Endothelial cell of umbilical vein (primary cell): Measurements from ENCODE around the gene CUL3. TPM values are rescaled to one million over a fixed set of nuclear protein-coding genes. Genes with fewer than 3 reads are reported as not detected.

ENCODE experiments used
- BruUV-seq: library from RNA; stranded (reverse); fragments of 400-500 nt; replicated peaks from 2 replicates; lab custom pipeline; 2021; lab: Mats Ljungman, UMichigan
- CTCF ChIA-PET: fragments of 300-600, 350-600 bp; sonication (Branson Sonifier 250); formaldehyde crosslinking; loops from one replicate; lab custom pipeline; 2021; ENCODE audit warnings: antibody characterized with exemption, inconsistent platforms; lab: Charles Lee
- POLR2A ChIA-PET: fragments of 300-600, 350-600 bp; sonication (Branson Sonifier 250); formaldehyde crosslinking; loops from one replicate; lab custom pipeline; 2021; ENCODE audit warnings: antibody characterized with exemption, inconsistent platforms; lab: Charles Lee
- DNase-seq: peaks from one replicate; pipeline ENCODE4 v3.0.0-alpha.2; 2011; ENCODE audit warnings: low read depth, low spot score
- FAIRE-seq: peaks from 2 replicates; lab custom pipeline; 2011; peaks lifted over from hg19 to GRCh38; lab: Jason Lieb, UNC
- H2AFZ ChIP-seq: 2 replicates; pipeline ENCODE4 v1.6.0; 2012; ENCODE audit warnings: low read depth, low read length, control low read depth, inconsistent platforms
- H3K27ac ChIP-seq: 2 replicates; pipeline ENCODE4 v1.5.1; 2011; ENCODE audit warnings: low read depth, mild to moderate bottlenecking, control low read depth, low read length, moderate library complexity; ENCODE audit not compliant: insufficient read depth
- H3K27me3 ChIP-seq, 2 experiments: 2 replicates each; pipeline versions ENCODE4 v1.6.0 to v1.6.1; 2011; ENCODE audit warnings: low read length in 2 of 2, mixed read lengths in 1 of 2; ENCODE audit not compliant: control insufficient read depth in 2 of 2, insufficient read depth in 2 of 2
- H3K36me3 ChIP-seq, 2 experiments: 2 replicates in 1 of 2; 3 replicates in 1 of 2; pipeline ENCODE4 v1.5.1; 2011; ENCODE audit warnings: low read length in 2 of 2, mild to moderate bottlenecking in 1 of 2, moderate library complexity in 1 of 2; ENCODE audit not compliant: control insufficient read depth in 2 of 2, insufficient read depth in 2 of 2; ENCODE audit errors: extremely low read depth in 1 of 2
- H3K4me1 ChIP-seq: 3 replicates; pipeline ENCODE4 v1.5.1; 2011; ENCODE audit warnings: mild to moderate bottlenecking, low read length; ENCODE audit not compliant: control insufficient read depth, insufficient read depth; ENCODE audit errors: extremely low read depth
- H3K4me2 ChIP-seq: 2 replicates; pipeline ENCODE4 v1.6.1; 2011; ENCODE audit warnings: low read length, control low read depth, mixed read lengths; ENCODE audit not compliant: insufficient read depth
- H3K4me3 ChIP-seq, 3 experiments: fragments of 200-600 bp in 1 of 3; sonication (generic), shearing (Covaris generic) in 1 of 3; replicated peaks in 1 of 3; 2 replicates each; pipeline ENCODE4 v1.5.1; 2011 to 2016; ENCODE audit warnings: control low read depth in 3 of 3, low read length in 3 of 3, mild to moderate bottlenecking in 2 of 3, inconsistent platforms in 1 of 3, low read depth in 1 of 3, moderate library complexity in 1 of 3; ENCODE audit not compliant: insufficient read depth in 1 of 3
- H3K79me2 ChIP-seq: 2 replicates; pipeline ENCODE4 v1.6.0; 2012; ENCODE audit warnings: low read length, inconsistent platforms; ENCODE audit not compliant: control insufficient read depth, insufficient read depth
- H3K9ac ChIP-seq: replicated peaks from 2 replicates; pipeline ENCODE3; 2011; ENCODE audit warnings: low read length, control low read depth; ENCODE audit not compliant: insufficient read depth; ENCODE audit errors: extremely low read depth
- H3K9me1 ChIP-seq: replicated peaks from 3 replicates; pipeline ENCODE4 v1.6.0; 2011; ENCODE audit warnings: mild to moderate bottlenecking, low read length; ENCODE audit not compliant: control insufficient read depth, insufficient read depth; ENCODE audit errors: extremely low read depth
- H3K9me3 ChIP-seq: replicated peaks from 2 replicates; pipeline ENCODE4 v1.5.1; 2012; ENCODE audit warnings: low read length, inconsistent platforms; ENCODE audit not compliant: control insufficient read depth, insufficient read depth
- H4K20me1 ChIP-seq: replicated peaks from 2 replicates; pipeline ENCODE3; 2011; ENCODE audit warnings: mild to moderate bottlenecking, low read length; ENCODE audit not compliant: control insufficient read depth, insufficient read depth; ENCODE audit errors: extremely low read depth
- EZH2 ChIP-seq: IDR thresholded peaks from 2 replicates; pipeline ENCODE4 v1.6.1; 2012; ENCODE audit warnings: borderline replicate concordance, low read depth, mild to moderate bottlenecking, moderate library complexity, low read length, inconsistent platforms; ENCODE audit not compliant: severe bottlenecking
- GATA2 ChIP-seq: IDR thresholded peaks from 2 replicates; pipeline ENCODE4 v1.7.0; 2011; ENCODE audit warnings: low read depth, mild to moderate bottlenecking, moderate library complexity, mixed read lengths, low read length; ENCODE audit not compliant: insufficient read length, insufficient read depth
- JUN ChIP-seq: IDR thresholded peaks from 2 replicates; pipeline ENCODE4 v1.6.1; 2011; ENCODE audit warnings: borderline replicate concordance, low read depth; ENCODE audit not compliant: insufficient read length, insufficient read depth
- MYC ChIP-seq: IDR thresholded peaks from one replicate; pipeline ENCODE4 v1.6.1; 2011; ENCODE audit warnings: mild to moderate bottlenecking, low read depth, low read length
- POLR2A ChIP-seq: IDR thresholded peaks from 2 replicates; pipeline ENCODE4 v1.6.1; 2012; ENCODE audit warnings: low read depth, mild to moderate bottlenecking, control low read depth, low read length
- dilution Hi-C: fragments of 300-500 bp; cut with MboI; formaldehyde crosslinking; loops from one replicate; pipeline ENCODE4 v1.15.0; 2019; ENCODE audit warnings: low sequenced_read_pairs; ENCODE audit not compliant: extremely low pct_ligation_motif_present
- intact Hi-C: fragments of 100-400 bp; cut with micrococcal nuclease; formaldehyde crosslinking; loops from one replicate; pipeline ENCODE4 v1.10.0; 2022
- polyA plus RNA-seq, 4 experiments: library from polyadenylated mRNA; depleted of rRNA in 3 of 4; stranded (reverse) in 3 of 4; unstranded in 1 of 4; fragments of >200 nt; gene quantifications; 2 replicates each; pipeline versions ENCODE4 v1.2.1 to v1.2.3, GENCODE V29; 2011 to 2012; ENCODE audit warnings: missing spikeins in 1 of 4
- total RNA-seq: library from RNA; stranded (reverse); gene quantifications from 2 replicates; pipeline ENCODE4 v1.2.3, GENCODE V29; 2021
- TF ChIP-seq, protein P1 (sequence below): IDR thresholded peaks from 2 replicates; pipeline ENCODE4 v1.6.1; 2011; ENCODE audit not compliant: insufficient read depth, insufficient read length
- TF ChIP-seq, protein P2 (sequence below), 2 donors: IDR thresholded peaks; 1 replicate in 1 of 2; 2 replicates in 1 of 2; pipeline ENCODE4 v1.5.1; 2011; ENCODE audit warnings: low read length in 2 of 2, mild to moderate bottlenecking in 2 of 2, moderate library complexity in 2 of 2, control low read depth in 1 of 2, inconsistent platforms in 1 of 2, low read depth in 1 of 2; ENCODE audit not compliant: insufficient read depth in 1 of 2; ENCODE audit errors: extremely low read depth in 1 of 2

CUL3 gene
- total and polyA plus RNA-seq, 2 donors (not counting 3 experiments of a cell fraction or from before 2014, with no cell fraction given), result 22.7 to 82.3 TPM

DNA sequence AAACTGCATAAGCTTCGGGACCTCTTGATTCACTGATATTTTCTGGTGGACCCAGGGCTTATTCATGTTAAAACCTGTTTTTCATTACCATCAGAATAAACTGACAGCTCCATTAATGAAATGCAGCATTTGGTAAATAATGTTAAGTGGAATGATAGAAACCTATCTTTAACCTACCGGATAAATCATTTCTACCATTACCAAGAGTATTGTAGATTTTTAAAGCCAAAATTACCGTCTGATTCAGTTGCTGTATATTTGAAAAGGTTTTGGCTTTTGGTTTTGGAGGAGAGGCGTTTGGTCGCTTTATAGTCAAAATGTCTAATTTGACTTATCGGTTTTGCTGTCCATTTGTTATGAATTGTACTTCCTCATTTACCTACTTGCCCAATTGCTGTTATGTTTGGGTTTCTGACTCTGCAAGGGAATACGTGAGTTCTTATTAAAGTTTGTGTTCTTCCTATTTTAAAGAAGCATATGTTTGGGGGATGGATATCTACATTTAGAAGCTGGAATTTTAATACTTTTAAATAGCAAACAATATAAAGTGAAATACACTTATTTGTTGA is 1.0 kb upstream of the CUL3 start:
- no peak for FAIRE-seq
- H3K9me3 ChIP-seq, result no peaks in the 10 kb centered on the region
- peak overlapping the region; percentile 22 for H3K9ac ChIP-seq
- dilution Hi-C loops, result no loop called here
- H3K27ac ChIP-seq, result no peak overlapping the region
- intact Hi-C loops, result loop anchor here (5.0 to 10.0 kb wide), 2 partner anchors 229 to 441 kb away; no protein-coding TSS in a partner anchor
- no peaks in the 10 kb centered on the region for H3K9me1 ChIP-seq
- TF ChIP-seq MYC (no peak), GATA2 (no peak), EZH2 (peak; percentile 50), JUN (no peak)
- TF ChIP-seq, protein P1, sequence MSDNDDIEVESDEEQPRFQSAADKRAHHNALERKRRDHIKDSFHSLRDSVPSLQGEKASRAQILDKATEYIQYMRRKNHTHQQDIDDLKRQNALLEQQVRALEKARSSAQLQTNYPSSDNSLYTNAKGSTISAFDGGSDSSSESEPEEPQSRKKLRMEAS, result no peak
- H3K79me2 ChIP-seq, result peaks cover 37% of the 10 kb centered on the region
- DNase-seq, result no peak
- peak overlapping the region; percentile 60 for H2AFZ ChIP-seq
- no peaks in the 10 kb centered on the region for H3K36me3 ChIP-seq
- no peaks in the 10 kb centered on the region for H3K27me3 ChIP-seq
- POLR2A ChIA-PET, result interaction anchor here (0.7 to 1.4 kb wide), 4 partner anchors 143 to 1771 kb away, joined by 3 to 6 read pairs (median 4); partner anchors contain the start of gene FAM124B
- H3K4me2 ChIP-seq, result peak overlapping the region; percentile 94
- H3K4me3 ChIP-seq, result peak overlapping the region; percentile 13 to 49 (median 40)
- CTCF ChIA-PET, result interaction anchor here (0.6 to 2.3 kb wide), 9 partner anchors 15 to 423 kb away, joined by 3 to 10 read pairs (median 3); partner anchors contain the start of gene FAM124B
- no TSS peak for BruUV-seq
- peaks cover 6% of the 10 kb centered on the region for H4K20me1 ChIP-seq
- peaks cover 18% of the 10 kb centered on the region for H3K4me1 ChIP-seq

DNA sequence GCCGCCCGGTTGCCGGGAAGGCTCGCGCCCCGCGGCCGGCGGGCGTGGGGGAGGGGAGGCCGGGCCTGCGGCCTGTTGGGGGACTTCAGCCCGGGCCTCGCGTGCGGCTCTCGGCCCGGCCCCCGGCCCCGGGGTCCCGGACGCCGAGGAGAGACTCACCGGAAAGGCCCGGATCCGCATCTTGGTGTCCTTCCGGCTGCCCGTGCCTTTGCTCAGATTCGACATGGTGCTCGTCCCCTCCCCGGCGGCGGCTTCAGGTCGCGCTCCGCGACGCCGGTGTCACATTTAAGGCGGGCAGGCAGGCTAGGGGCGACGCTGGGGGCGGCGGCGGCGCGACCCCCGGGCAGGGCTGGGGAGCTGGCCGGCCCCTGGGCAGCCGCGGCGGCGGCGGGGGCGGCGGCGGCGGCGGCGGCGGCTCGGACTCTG is 365 bp downstream of the CUL3 start:
- Histone ChIP-seq H3K79me2 (peaks cover 52% of the 10 kb centered on the region), H3K9ac (peak overlapping the region; percentile 77), H3K4me1 (peaks cover 22% of the 10 kb centered on the region), H3K27ac (peak overlapping the region; percentile 74), H3K9me3 (no peaks in the 10 kb centered on the region), H3K4me3 (peak overlapping the region; percentile 60 to 69 (median 64)), H3K27me3 (no peaks in the 10 kb centered on the region), H4K20me1 (peaks cover 11% of the 10 kb centered on the region), H3K4me2 (no peak overlapping the region), H3K9me1 (no peaks in the 10 kb centered on the region), H3K36me3 (peaks cover 0 to 2% of the 10 kb centered on the region in 2 experiments), H2AFZ (peak overlapping the region; percentile 75)
- no TSS peak for BruUV-seq
- DNase-seq, result peak; percentile 16
- POLR2A ChIA-PET, result interaction anchor here (1.4 kb wide), 1 partner anchor 184 kb away, joined by 6 read pairs; the partner anchor contains the start of gene FAM124B
- CTCF ChIA-PET, result interaction anchor here (0.9 to 2.3 kb wide), 5 partner anchors 14 to 227 kb away, joined by 3 to 5 read pairs (median 3); partner anchors contain the start of gene FAM124B
- intact Hi-C loops (loop anchor here (1.0 to 10.0 kb wide), 9 partner anchors 66 to 440 kb away; partner anchors contain the start of gene FAM124B), dilution Hi-C loops (no loop called here)
- FAIRE-seq, result no peak
- TF ChIP-seq, protein P2, sequence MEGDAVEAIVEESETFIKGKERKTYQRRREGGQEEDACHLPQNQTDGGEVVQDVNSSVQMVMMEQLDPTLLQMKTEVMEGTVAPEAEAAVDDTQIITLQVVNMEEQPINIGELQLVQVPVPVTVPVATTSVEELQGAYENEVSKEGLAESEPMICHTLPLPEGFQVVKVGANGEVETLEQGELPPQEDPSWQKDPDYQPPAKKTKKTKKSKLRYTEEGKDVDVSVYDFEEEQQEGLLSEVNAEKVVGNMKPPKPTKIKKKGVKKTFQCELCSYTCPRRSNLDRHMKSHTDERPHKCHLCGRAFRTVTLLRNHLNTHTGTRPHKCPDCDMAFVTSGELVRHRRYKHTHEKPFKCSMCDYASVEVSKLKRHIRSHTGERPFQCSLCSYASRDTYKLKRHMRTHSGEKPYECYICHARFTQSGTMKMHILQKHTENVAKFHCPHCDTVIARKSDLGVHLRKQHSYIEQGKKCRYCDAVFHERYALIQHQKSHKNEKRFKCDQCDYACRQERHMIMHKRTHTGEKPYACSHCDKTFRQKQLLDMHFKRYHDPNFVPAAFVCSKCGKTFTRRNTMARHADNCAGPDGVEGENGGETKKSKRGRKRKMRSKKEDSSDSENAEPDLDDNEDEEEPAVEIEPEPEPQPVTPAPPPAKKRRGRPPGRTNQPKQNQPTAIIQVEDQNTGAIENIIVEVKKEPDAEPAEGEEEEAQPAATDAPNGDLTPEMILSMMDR (IDR thresholded peaks at IDR 0.05; ENCODE audit: extremely low read depth in 1 of 2, insufficient read depth in 1 of 2, low read depth in 1 of 2, low read length in 2 of 2), result no peak
- no peak for TF ChIP-seq POLR2A
